ENCODE results near the gene CEP55. TPM values are rescaled to one million over a fixed set of nuclear protein-coding genes. Genes with fewer than 3 reads are reported as not detected.

CEP55 gene
- total and polyA plus RNA-seq, 2 experiments from 2014 or later = 14.9 to 21.5 TPM

GRCh38 chr10:93576888-93577287, 80.5 kb downstream of the CEP55 start:
- H3K9me3 ChIP-seq (ENCODE audit: low read depth) = no peaks in the 10 kb centered on the region
- H3K36me3 ChIP-seq (ENCODE audit: low read depth) = no peaks in the 10 kb centered on the region
- no peaks in the 10 kb centered on the region for H3K79me2 ChIP-seq (ENCODE audit: insufficient read depth)
- in situ Hi-C loops (cut with MboI) = no loop called here
- no peak for DNase-seq
- TF ChIP-seq EZH2 (IDR thresholded peaks at IDR 0.05; ENCODE audit: insufficient read depth, poor library complexity, severe bottlenecking) (no peak), EZH2phosphoT487 (IDR thresholded peaks at IDR 0.05; ENCODE audit: insufficient read depth, low read depth) (no peak)
- H3K9ac ChIP-seq = no peak overlapping the region
- no peak overlapping the region for H3K4me2 ChIP-seq (ENCODE audit: unreplicated experiment)
- H2AFZ ChIP-seq = no peak overlapping the region
- H3K4me3 ChIP-seq = no peak overlapping the region
- H4K20me1 ChIP-seq (ENCODE audit: insufficient read depth) = no peaks in the 10 kb centered on the region
- no peaks in the 10 kb centered on the region for H3K9me2 ChIP-seq (ENCODE audit: insufficient read depth)
- H3F3A ChIP-seq (ENCODE audit: insufficient read depth) = no peaks in the 10 kb centered on the region
- H3K27me3 ChIP-seq (replicated peaks; ENCODE audit: insufficient read depth) = peaks cover 37% of the 10 kb centered on the region
- no peaks in the 10 kb centered on the region for H3K4me1 ChIP-seq (ENCODE audit: insufficient read depth)
- no peak overlapping the region for H3K27ac ChIP-seq
- WGBS, 2 experiments (ENCODE audit: low coverage in 1 of 2, low lambda C conversion rate in 2 of 2, missing lambda C conversion rate in 2 of 2) = 47 to 49% methylated on average over 3 of the region's 3 CpGs

- TF ChIP-seq EZH2 (IDR thresholded peaks at IDR 0.05; ENCODE audit: insufficient read depth, poor library complexity, severe bottlenecking) (no peak), EZH2phosphoT487 (IDR thresholded peaks at IDR 0.05; ENCODE audit: insufficient read depth, low read depth) (no peak)
Observed at GRCh38 chr10:93577565-93577964, 81.2 kb downstream of the CEP55 start.

More at GRCh38 chr10:93577565-93577964, 81.2 kb downstream of the CEP55 start:
- H3K9ac ChIP-seq = no peak overlapping the region
- no peak overlapping the region for H3K4me2 ChIP-seq (ENCODE audit: unreplicated experiment)
- no peaks in the 10 kb centered on the region for H4K20me1 ChIP-seq (ENCODE audit: insufficient read depth)
- H3K4me1 ChIP-seq (ENCODE audit: insufficient read depth) = no peaks in the 10 kb centered on the region
- H3F3A ChIP-seq (ENCODE audit: insufficient read depth) = no peaks in the 10 kb centered on the region
- no peak overlapping the region for H3K27ac ChIP-seq
- H3K27me3 ChIP-seq (replicated peaks; ENCODE audit: insufficient read depth) = peaks cover 30% of the 10 kb centered on the region
- DNase-seq = no peak
- H3K36me3 ChIP-seq (ENCODE audit: low read depth) = no peaks in the 10 kb centered on the region
- H3K4me3 ChIP-seq = no peak overlapping the region
- WGBS, 2 experiments (ENCODE audit: low coverage in 1 of 2, low lambda C conversion rate in 2 of 2, missing lambda C conversion rate in 2 of 2) = 53 to 68% methylated on average over 3 of the region's 3 CpGs
- H3K79me2 ChIP-seq (ENCODE audit: insufficient read depth) = no peaks in the 10 kb centered on the region
- no peaks in the 10 kb centered on the region for H3K9me2 ChIP-seq (ENCODE audit: insufficient read depth)
- in situ Hi-C loops (cut with MboI) = no loop called here
- no peak overlapping the region for H2AFZ ChIP-seq
- H3K9me3 ChIP-seq (ENCODE audit: low read depth) = no peaks in the 10 kb centered on the region

Small RNAs within 50 kb of the gene (small RNA-seq; reads per million reads assigned to genes)
- gene RNA5SP323 (ENCODE audit: low read depth, low replicate concordance) = not detected

Other genes starting within 250 kb of the CEP55 start
- gene MYOF, start 14.3 kb upstream of the CEP55 start, total RNA-seq (2014; rRNA removed; shearing (Covaris generic)) = 256 and 261 TPM in 2 replicates
- gene MYOF, start 14.3 kb upstream of the CEP55 start, polyA plus RNA-seq (2016; fragmentation: Nextera tagmentation; extraction: Ambion mirVana) = 93.0 and 101 TPM in 2 replicates
- not detected in 2 replicates for gene FFAR4, start 70.1 kb downstream of the CEP55 start, total RNA-seq (2014; rRNA removed; shearing (Covaris generic))
- not detected in 2 replicates for gene FFAR4, start 70.1 kb downstream of the CEP55 start, polyA plus RNA-seq (2016; fragmentation: Nextera tagmentation; extraction: Ambion mirVana)
- gene RBP4, start 104.6 kb downstream of the CEP55 start, total RNA-seq (2014; rRNA removed; shearing (Covaris generic)) = 1.1 TPM in 1 of 2 replicates, not detected in the other
- 0.46 and 0.90 TPM in 2 replicates for gene RBP4, start 104.6 kb downstream of the CEP55 start, polyA plus RNA-seq (2016; fragmentation: Nextera tagmentation; extraction: Ambion mirVana)
- not detected in 2 replicates for gene PDE6C, start 115.9 kb downstream of the CEP55 start, total RNA-seq (2014; rRNA removed; shearing (Covaris generic))
- 0.08 TPM in 1 of 2 replicates, not detected in the other for gene PDE6C, start 115.9 kb downstream of the CEP55 start, polyA plus RNA-seq (2016; fragmentation: Nextera tagmentation; extraction: Ambion mirVana)
- 7.6 and 17.1 TPM in 2 replicates for gene FRA10AC1, start 206.0 kb downstream of the CEP55 start, total RNA-seq (2014; rRNA removed; shearing (Covaris generic))
- 14.8 and 17.0 TPM in 2 replicates for gene FRA10AC1, start 206.0 kb downstream of the CEP55 start, polyA plus RNA-seq (2016; fragmentation: Nextera tagmentation; extraction: Ambion mirVana)